Thoracic aorta (tissue), 2 donors: ENCODE results near the gene FXYD3. TPM values are rescaled to one million over a fixed set of nuclear protein-coding genes. Genes with fewer than 3 reads are reported as not detected.

ENCODE experiments used
- ATAC-seq: fragments of 150-250 bp; one replicate; pipeline ENCODE4 v1.8.0; 2017; ENCODE audit warnings: low read depth; ENCODE audit not compliant: insufficient number of reproducible peaks, low FRiP score
- DNase-seq: peaks from one replicate; pipeline ENCODE4 v3.0.0-alpha.2; 2020; ENCODE audit warnings: low spot score
- H3K27ac ChIP-seq, 2 donors: fragments of 200-600 bp; sonication (generic); 1 replicate in 1 of 2; 2 replicates in 1 of 2; pipeline ENCODE4 v1.5.1; 2016; ENCODE audit warnings: mild to moderate bottlenecking in 2 of 2, moderate library complexity in 2 of 2
- H3K27me3 ChIP-seq: fragments of 200-600 bp; sonication (generic); replicated peaks from 2 replicates; pipeline ENCODE4 v1.6.0; 2016; ENCODE audit warnings: mild to moderate bottlenecking; ENCODE audit not compliant: insufficient read depth
- H3K36me3 ChIP-seq: fragments of 200-600 bp; sonication (generic); one replicate; pipeline ENCODE4 v1.5.1; 2016
- H3K4me1 ChIP-seq, 2 donors: fragments of 200-600 bp; sonication (generic); 1 replicate in 1 of 2; 2 replicates in 1 of 2; pipeline versions ENCODE4 v1.5.1 to v1.6.0; 2016; ENCODE audit warnings: low read depth in 2 of 2, mild to moderate bottlenecking in 1 of 2; ENCODE audit not compliant: control insufficient read depth in 1 of 2
- H3K4me3 ChIP-seq: fragments of 200-600 bp; sonication (generic); 2 replicates; pipeline ENCODE4 v1.5.1; 2016; ENCODE audit warnings: mild to moderate bottlenecking
- H3K9me3 ChIP-seq: fragments of 200-600 bp; sonication (generic); 2 replicates; pipeline ENCODE4 v1.5.1; 2016
- CTCF ChIP-seq: fragments of 200-600 bp; sonication (generic); IDR thresholded peaks from one replicate; pipeline ENCODE4 v1.5.1; 2019; ENCODE audit warnings: antibody characterized with exemption
- total RNA-seq, 2 donors: library from RNA; depleted of rRNA; stranded (reverse); fragments of >200 nt; gene quantifications; one replicate each; pipeline versions ENCODE4 v1.1.0 to v1.2.3, GENCODE V29; 2016

FXYD3 gene
- total RNA-seq, 2 donors from 2014 or later: 0.68 to 6.4 TPM

- H3K27ac ChIP-seq: no peak overlapping the region
- no peaks in the 10 kb centered on the region for H3K4me1 ChIP-seq
- no peaks in the 10 kb centered on the region for H3K27me3 ChIP-seq
- DNase-seq: no peak
- H3K9me3 ChIP-seq: peaks cover 14% of the 10 kb centered on the region
- no peak for TF ChIP-seq CTCF
- ATAC-seq: no peak
- peaks cover 24% of the 10 kb centered on the region for H3K36me3 ChIP-seq
- no peak overlapping the region for H3K4me3 ChIP-seq
Observed at GRCh38 chr19:35165200-35166058, 49.8 kb downstream of the FXYD3 start.

GRCh38 chr19:35166100-35167063 is 50.8 kb downstream of the FXYD3 start:
- Histone ChIP-seq H3K27me3 (no peaks in the 10 kb centered on the region), H3K4me1 (no peaks in the 10 kb centered on the region), H3K36me3 (peaks cover 20% of the 10 kb centered on the region), H3K27ac (no peak overlapping the region), H3K9me3 (peaks cover 14% of the 10 kb centered on the region), H3K4me3 (no peak overlapping the region)
- DNase-seq (no peak), ATAC-seq (no peak)
- TF ChIP-seq CTCF: no peak

- peaks cover 20% of the 10 kb centered on the region for H3K36me3 ChIP-seq
- ATAC-seq: no peak
- no peak overlapping the region for H3K27ac ChIP-seq
- no peaks in the 10 kb centered on the region for H3K4me1 ChIP-seq
- H3K27me3 ChIP-seq: no peaks in the 10 kb centered on the region
- peaks cover 14% of the 10 kb centered on the region for H3K9me3 ChIP-seq
- TF ChIP-seq CTCF: no peak
- no peak for DNase-seq
- no peak overlapping the region for H3K4me3 ChIP-seq
Observed at GRCh38 chr19:35167251-35168119, 51.9 kb downstream of the FXYD3 start.

GRCh38 chr19:35168196-35168595 is 52.6 kb downstream of the FXYD3 start:
- DNase-seq: no peak
- H3K9me3 ChIP-seq: peaks cover 14% of the 10 kb centered on the region
- ATAC-seq: no peak
- no peaks in the 10 kb centered on the region for H3K27me3 ChIP-seq
- H3K4me1 ChIP-seq: no peaks in the 10 kb centered on the region
- H3K27ac ChIP-seq: no peak overlapping the region
- TF ChIP-seq CTCF: no peak
- H3K4me3 ChIP-seq: no peak overlapping the region
- peaks cover 20% of the 10 kb centered on the region for H3K36me3 ChIP-seq
